ENCODE measurements around the gene METRN. TPM values are rescaled to one million over a fixed set of nuclear protein-coding genes. Genes with fewer than 3 reads are reported as not detected.
"Not testable (repeated sequence)": the region's sequence is repeated elsewhere in the genome, so short reads cannot be mapped to it uniquely, and the experiment has no call there.

The METRN gene
- total RNA-seq, 4 donors from 2014 or later, result 4.0 to 33.8 (median 8.9) TPM

DNA sequence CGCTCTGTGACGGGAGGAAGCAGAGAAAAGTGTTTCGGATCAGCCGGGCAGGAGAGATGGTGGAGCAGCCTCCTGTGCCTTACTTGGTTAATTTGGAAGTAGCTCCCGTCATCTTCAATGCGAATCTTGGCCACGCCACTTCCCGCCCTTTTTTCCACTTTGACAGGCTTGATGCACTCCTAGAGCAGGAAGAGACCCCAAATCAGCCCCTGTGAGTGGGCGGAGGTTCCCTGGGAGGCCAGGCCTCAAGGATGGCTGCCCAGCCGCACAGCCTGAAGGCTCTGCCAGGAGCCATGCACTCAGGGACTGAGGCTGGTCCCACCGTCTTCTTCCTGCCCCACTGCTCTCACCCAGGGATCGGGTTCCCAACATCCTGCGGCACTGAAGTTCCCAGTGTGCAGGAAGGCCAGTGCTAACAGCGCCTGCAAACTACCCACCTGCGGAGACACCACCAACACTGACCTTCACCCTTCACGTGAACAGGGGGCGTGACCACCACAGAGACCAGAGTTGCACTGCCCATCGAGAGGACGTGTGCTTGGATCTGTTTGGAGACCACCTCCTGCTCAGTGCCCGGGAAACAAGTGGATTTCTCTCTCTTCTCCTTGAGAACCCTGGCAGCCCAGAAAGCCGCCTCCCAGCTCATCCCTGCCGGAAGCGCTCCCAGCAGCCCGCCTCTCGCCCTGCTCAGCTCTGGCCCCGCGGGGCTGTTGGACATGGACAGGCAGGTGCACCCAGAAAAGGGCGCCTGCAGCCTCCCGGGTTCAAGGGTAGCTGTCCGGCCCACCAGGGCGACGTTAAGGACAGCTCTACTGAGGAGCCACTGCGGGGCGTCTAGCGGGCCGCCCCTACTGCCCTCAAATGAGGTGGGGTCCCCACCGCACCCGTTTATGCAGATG lies 24.9 kb downstream of the METRN start:
- DNase-seq, result no peak
- H3K27ac ChIP-seq, result peak overlapping the region in 3 of 4 donors; percentile 65 to 90 (median 79)
- peak overlapping the region; percentile 66 to 95 (median 80) for H3K4me3 ChIP-seq
- H3K27me3 ChIP-seq, result no peaks in the 10 kb centered on the region
- H3K4me1 ChIP-seq, result peaks cover 0 to 16% (median 9%) of the 10 kb centered on the region in 4 donors
- H3K36me3 ChIP-seq, result peaks cover 0 to 38% (median 0%) of the 10 kb centered on the region in 3 donors
- no peaks in the 10 kb centered on the region for H3K9me3 ChIP-seq
- no peak for TF ChIP-seq POLR2A (IDR thresholded peaks at IDR 0.05)
- TF ChIP-seq, protein P1, sequence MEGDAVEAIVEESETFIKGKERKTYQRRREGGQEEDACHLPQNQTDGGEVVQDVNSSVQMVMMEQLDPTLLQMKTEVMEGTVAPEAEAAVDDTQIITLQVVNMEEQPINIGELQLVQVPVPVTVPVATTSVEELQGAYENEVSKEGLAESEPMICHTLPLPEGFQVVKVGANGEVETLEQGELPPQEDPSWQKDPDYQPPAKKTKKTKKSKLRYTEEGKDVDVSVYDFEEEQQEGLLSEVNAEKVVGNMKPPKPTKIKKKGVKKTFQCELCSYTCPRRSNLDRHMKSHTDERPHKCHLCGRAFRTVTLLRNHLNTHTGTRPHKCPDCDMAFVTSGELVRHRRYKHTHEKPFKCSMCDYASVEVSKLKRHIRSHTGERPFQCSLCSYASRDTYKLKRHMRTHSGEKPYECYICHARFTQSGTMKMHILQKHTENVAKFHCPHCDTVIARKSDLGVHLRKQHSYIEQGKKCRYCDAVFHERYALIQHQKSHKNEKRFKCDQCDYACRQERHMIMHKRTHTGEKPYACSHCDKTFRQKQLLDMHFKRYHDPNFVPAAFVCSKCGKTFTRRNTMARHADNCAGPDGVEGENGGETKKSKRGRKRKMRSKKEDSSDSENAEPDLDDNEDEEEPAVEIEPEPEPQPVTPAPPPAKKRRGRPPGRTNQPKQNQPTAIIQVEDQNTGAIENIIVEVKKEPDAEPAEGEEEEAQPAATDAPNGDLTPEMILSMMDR (IDR thresholded peaks at IDR 0.05), result no peak

DNA sequence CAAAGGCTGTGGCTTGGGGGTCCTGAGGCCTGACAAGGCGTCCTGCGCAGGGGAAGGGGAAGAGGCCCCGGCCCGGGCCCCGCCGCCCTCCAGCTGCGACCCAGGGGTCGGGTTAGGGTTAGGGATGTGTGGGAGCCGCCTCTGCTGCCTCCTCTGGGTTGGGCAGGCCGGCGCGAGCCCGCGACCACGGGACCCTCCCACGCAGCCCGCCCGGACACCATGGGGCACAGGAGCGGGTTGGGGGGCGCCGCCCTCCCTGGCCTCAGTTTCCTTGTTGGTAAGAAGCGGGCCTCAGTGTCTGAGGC lies 25.5 kb downstream of the METRN start:
- no peaks in the 10 kb centered on the region for H3K9me3 ChIP-seq
- TF ChIP-seq, protein P1 (IDR thresholded peaks at IDR 0.05), result no peak
- TF ChIP-seq POLR2A (IDR thresholded peaks at IDR 0.05), result no peak
- no peak for DNase-seq
- peaks cover 0 to 32% (median 0%) of the 10 kb centered on the region in 3 donors for H3K36me3 ChIP-seq
- peak overlapping the region; percentile 66 to 95 (median 80) for H3K4me3 ChIP-seq
- peak overlapping the region; percentile 36 to 90 (median 72) for H3K27ac ChIP-seq
- no peaks in the 10 kb centered on the region for H3K27me3 ChIP-seq
- H3K4me1 ChIP-seq, result peaks cover 0 to 16% (median 9%) of the 10 kb centered on the region in 4 donors

- DNase-seq, result peak; percentile 82 to 94 (median 93)
- Histone ChIP-seq H3K4me1 (peaks cover 0 to 16% (median 9%) of the 10 kb centered on the region in 4 donors), H3K27ac (peak within 1 kb of the TSS; percentile 36 to 90 (median 72)), H3K27me3 (no peaks in the 10 kb centered on the region), H3K4me3 (peak within 1 kb of the TSS; percentile 66 to 95 (median 80)), H3K9me3 (no peaks in the 10 kb centered on the region), H3K36me3 (peaks cover 0 to 27% (median 0%) of the 10 kb centered on the region in 3 donors)
- TF ChIP-seq, protein P1 (IDR thresholded peaks at IDR 0.05), result peak; percentile 95 to 99 (median 96)
- peak; percentile 51 to 67 for TF ChIP-seq POLR2A (IDR thresholded peaks at IDR 0.05)
These were observed 26.0 kb downstream of the METRN start, which contains the start of gene CIAO3 for GRCh38 chr16:740764-741505. Gene CIAO3, minus strand, starts transcription at chr16:740997. Its CDS starts 12 bp downstream, at chr16:740985.

DNA sequence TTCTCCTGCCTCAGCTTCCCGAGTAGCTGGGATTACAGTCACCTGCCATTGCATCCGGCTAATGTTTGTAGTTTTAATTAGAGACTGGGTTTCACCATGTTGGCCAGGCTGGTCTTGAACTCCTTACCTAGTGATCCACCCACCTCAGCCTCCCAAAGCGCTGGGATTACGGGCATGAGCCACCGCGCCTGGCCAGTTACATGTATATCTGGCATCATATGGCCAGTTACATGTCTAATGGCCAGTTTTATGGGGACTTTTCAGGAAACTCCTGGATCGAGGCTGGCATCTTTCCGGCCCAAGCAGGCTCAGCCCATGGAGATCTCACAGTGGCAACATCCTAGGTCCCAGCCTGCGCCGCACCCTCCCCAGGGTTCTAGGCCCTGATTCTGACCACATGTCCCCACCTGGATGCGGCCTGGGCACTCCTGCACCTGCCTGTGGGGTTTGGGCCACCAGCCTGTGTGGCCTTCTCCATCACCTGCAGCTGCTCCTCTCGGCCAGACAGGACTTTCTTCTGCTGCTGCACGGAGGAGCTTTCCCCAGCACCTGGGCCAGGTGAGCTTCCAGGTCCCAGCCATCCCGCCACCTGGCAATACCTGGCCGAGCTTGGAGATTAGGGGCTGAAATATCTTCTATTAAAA lies 27.2 kb downstream of the METRN start:
- TF ChIP-seq POLR2A (IDR thresholded peaks at IDR 0.05), result no peak
- TF ChIP-seq, protein P1 (IDR thresholded peaks at IDR 0.05), result no peak
- no peak for DNase-seq
- Histone ChIP-seq H3K36me3 (peaks cover 0 to 15% (median 0%) of the 10 kb centered on the region in 3 donors), H3K27ac (no peak overlapping the region), H3K9me3 (no peaks in the 10 kb centered on the region), H3K4me3 (no peak overlapping the region), H3K4me1 (peaks cover 0 to 16% (median 9%) of the 10 kb centered on the region in 4 donors), H3K27me3 (no peaks in the 10 kb centered on the region)

DNA sequence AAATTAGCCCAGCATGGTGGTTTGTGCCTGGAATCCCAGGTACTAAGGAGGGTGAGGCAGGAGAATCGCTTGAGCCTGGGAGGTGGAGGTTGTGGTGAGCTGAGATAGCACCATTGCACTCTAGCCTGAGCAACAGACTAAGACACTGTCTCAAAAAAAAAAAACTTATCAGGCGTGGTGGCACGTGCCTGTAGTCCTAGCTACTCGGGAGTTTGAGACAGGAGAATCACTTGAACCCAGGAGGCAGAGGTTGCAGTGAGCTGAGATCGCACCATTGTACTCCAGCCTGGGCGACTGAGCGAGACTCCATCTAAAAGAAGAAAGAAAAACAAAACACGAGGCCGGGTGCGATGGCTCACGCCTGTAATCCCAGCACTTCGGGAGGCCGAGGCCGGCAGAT lies 28.0 kb downstream of the METRN start:
- not testable (repeated sequence) for H3K4me3 ChIP-seq, H3K9me3 ChIP-seq, DNase-seq, H3K27ac ChIP-seq, H3K36me3 ChIP-seq, H3K27me3 ChIP-seq
- H3K4me1 ChIP-seq, result peaks cover 0 to 16% (median 9%) of the 10 kb centered on the region in 4 donors

All from Peyer's patch (tissue), 4 donors.